ENCODE measurements around the gene ANO4.

The ANO4 gene

DNA sequence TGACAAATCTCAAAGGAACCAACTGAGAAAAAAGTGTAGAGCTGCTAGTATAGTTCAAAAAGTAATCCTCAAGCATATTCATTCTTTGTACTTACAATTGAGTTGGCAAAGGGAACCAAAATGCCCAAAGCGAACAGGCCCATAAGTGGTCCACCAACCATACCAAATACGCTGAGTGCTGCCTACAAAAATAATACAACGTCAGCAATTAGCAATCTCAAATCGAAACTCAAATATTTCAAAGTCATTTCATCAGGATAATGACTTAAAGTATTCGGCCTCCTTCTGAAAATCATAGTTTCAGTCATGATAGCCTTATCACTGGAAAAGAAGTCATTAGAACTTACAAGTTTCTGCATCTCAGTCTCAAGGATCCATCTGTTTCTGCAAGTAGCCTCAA lies 373.4 kb downstream of the ANO4 start:
- no peak overlapping the region for H3K4me3 ChIP-seq (ENCODE audit: low read depth, low read length)

DNA sequence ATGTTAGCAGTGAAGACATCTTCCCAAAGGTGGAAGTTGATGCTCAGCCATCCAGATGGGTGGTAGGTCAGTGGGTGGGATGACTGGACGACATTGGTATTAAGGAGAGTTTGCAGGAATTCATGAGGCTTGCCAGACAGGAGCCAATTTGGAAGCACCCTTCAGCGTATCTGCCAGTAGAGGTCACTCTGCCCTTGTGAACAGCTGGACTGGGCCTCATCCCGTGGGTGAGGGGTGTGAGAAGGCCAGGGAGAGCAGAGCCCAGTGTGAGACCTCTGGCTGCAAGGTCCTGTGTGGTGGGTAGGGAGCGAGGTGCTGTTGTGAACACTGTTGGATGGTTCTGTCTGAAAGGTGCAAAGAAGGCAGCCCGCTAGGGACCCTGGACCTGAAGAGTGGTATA lies 377.7 kb downstream of the ANO4 start:
- H3K4me3 ChIP-seq (ENCODE audit: low read depth, low read length): no peak overlapping the region

DNA sequence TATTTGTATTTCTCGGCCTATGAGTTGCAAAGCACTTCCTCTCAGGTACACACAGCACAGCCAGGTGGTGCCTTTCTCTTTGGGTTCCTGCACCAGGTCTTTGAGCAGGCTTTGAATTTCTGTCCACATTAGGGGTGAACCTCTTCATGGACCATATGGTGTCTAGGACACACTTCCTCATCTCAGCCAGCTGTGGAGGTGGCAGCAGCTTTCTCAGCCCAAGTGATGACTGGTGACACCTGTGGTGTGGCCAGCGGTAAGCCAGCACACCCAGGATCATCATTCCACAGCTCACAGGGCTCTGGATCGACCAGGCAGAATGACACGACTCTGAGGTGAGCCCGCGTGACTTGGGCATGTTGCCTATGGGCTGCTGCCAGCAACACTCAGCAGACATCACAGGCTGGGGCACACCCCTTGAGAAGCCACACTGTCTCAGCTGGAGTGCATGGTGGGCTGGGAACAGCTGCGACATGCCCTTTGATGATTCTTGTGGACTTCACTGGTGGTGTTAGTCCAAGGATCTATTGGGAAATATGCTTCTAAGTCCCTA lies 378.7 kb downstream of the ANO4 start:
- H3K4me3 ChIP-seq (ENCODE audit: low read depth, low read length): no peak overlapping the region

DNA sequence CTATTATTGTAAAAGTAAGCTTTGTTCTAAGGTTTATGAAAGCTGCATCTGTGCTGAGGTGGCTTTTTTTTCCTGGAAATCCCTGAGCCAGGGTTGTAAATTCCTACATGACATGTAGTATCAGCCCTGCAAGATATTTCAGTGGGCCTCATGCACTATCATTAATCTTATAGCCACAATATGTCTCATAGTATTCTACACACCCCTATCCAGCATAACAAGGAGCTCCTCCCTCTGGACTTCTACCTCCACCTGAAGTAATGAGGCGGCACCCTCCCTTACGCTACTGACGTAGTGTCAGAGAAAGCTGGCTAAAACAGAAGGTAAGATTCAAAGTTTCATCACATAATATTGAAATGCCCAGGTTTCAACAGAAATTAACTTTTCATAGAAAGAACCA lies 380.0 kb downstream of the ANO4 start:
- no peak overlapping the region for H3K4me3 ChIP-seq (ENCODE audit: low read depth, low read length)
